ENCODE measurements around the gene PRSS12. TPM values are rescaled to one million over a fixed set of nuclear protein-coding genes. Genes with fewer than 3 reads are reported as not detected.

Gene PRSS12
- total RNA-seq, 1 experiment from 2014 or later = 0.23 TPM

DNA sequence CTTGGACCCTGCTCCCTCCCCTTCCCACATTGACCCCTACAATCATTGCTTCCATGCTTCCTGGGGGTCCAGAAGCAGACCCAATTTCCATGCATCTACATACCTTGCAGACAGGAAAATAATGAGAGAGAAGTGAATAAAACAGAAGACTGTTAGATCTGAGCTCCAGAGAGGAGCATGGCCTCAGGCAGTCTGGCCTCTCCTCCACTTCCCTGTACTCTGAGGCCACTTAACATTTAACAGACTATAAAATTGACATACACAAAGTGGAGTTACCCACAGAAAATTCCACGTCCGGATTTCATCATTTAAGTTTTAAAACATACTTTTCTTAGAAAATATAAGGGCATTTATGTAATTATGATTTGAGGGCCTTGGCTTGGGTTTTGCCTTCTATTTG lies 2.1 kb upstream of the PRSS12 start:
- DNase-seq (ENCODE audit: low read depth, low spot score) (no peak), ATAC-seq (no peak)
- Histone ChIP-seq H3K36me3 (ENCODE audit: control insufficient read depth, insufficient read depth, low read length) (no peaks in the 10 kb centered on the region), H3K4me3 (ENCODE audit: low read depth in 2 of 2, low read length in 2 of 2) (no peak overlapping the region), H3K9me3 (ENCODE audit: control insufficient read depth, insufficient read depth, low read depth, low read length) (no peaks in the 10 kb centered on the region), H3K27me3 (ENCODE audit: control insufficient read depth, insufficient read depth, low read length) (peaks cover 14% of the 10 kb centered on the region), H3K27ac (ENCODE audit: low read length) (no peak overlapping the region), H3K4me1 (ENCODE audit: control insufficient read depth, insufficient read depth, low read length) (no peaks in the 10 kb centered on the region)
- CTCF ChIA-PET = no interaction called here
- intact Hi-C loops (cut with micrococcal nuclease; ENCODE audit: unreplicated experiment) (no loop called here), in situ Hi-C loops (cut with HindIII; ENCODE audit: low pct_unique_long_range_greater_than_20kb, low sequenced_read_pairs) (no loop called here)
- TF ChIP-seq POLR2AphosphoS5 (IDR thresholded peaks at IDR 0.05; ENCODE audit: low read depth, low read length) (no peak), TCF7L2 (IDR thresholded peaks at IDR 0.05; ENCODE audit: low read depth, low read length) (no peak), SIN3A (IDR thresholded peaks at IDR 0.05; ENCODE audit: borderline replicate concordance, insufficient read depth, low read depth, low read length) (no peak)
- TF ChIP-seq, protein P1, sequence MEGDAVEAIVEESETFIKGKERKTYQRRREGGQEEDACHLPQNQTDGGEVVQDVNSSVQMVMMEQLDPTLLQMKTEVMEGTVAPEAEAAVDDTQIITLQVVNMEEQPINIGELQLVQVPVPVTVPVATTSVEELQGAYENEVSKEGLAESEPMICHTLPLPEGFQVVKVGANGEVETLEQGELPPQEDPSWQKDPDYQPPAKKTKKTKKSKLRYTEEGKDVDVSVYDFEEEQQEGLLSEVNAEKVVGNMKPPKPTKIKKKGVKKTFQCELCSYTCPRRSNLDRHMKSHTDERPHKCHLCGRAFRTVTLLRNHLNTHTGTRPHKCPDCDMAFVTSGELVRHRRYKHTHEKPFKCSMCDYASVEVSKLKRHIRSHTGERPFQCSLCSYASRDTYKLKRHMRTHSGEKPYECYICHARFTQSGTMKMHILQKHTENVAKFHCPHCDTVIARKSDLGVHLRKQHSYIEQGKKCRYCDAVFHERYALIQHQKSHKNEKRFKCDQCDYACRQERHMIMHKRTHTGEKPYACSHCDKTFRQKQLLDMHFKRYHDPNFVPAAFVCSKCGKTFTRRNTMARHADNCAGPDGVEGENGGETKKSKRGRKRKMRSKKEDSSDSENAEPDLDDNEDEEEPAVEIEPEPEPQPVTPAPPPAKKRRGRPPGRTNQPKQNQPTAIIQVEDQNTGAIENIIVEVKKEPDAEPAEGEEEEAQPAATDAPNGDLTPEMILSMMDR (IDR thresholded peaks at IDR 0.05) = no peak
- BruUV-seq (replicated peaks) = no TSS peak
- POLR2A ChIA-PET = no interaction called here

DNA sequence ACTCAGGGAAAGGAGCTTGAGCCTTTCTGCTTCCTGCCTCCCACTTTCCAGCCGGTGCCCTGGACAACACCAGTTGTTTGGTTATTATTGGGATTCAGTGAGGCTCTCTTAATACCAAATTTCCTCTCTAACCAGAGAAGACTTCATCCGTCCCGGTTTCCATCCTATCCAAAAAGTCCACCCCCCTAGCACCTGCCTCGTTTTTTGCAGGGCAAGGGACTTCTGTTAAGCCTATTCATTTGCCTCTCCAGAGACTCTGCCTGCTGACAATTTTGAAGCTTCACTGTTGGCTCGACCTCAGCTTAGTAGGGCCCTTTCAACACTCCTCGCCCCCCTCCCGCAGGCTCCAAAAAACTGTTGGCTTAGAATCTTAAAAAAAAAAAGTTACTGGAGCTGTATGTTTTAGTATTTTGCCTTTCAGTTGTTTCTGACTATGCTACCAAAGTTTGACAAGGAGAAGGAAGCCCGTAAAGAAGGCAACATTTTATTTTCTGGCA lies 779 bp upstream of the PRSS12 start:
- intact Hi-C loops (cut with micrococcal nuclease; ENCODE audit: unreplicated experiment) (loop anchor here (2.0 kb wide), 1 partner anchor 73 kb away; no protein-coding TSS in a partner anchor), in situ Hi-C loops (cut with HindIII; ENCODE audit: low pct_unique_long_range_greater_than_20kb, low sequenced_read_pairs) (no loop called here)
- CTCF ChIA-PET = no interaction called here
- ATAC-seq = no peak
- Histone ChIP-seq H3K36me3 (ENCODE audit: control insufficient read depth, insufficient read depth, low read length) (no peaks in the 10 kb centered on the region), H3K4me3 (ENCODE audit: low read depth in 2 of 2, low read length in 2 of 2) (no peak overlapping the region; a peak in 1 of 4 replicates), H3K4me1 (ENCODE audit: control insufficient read depth, insufficient read depth, low read length) (no peaks in the 10 kb centered on the region), H3K27ac (ENCODE audit: low read length) (no peak overlapping the region), H3K27me3 (ENCODE audit: control insufficient read depth, insufficient read depth, low read length) (peaks cover 14% of the 10 kb centered on the region), H3K9me3 (ENCODE audit: control insufficient read depth, insufficient read depth, low read depth, low read length) (no peaks in the 10 kb centered on the region)
- no peak for DNase-seq (ENCODE audit: low read depth, low spot score)
- POLR2A ChIA-PET = interaction anchor here (1.1 kb wide), 1 partner anchor 13 kb away, joined by 3 read pairs; no protein-coding TSS in a partner anchor
- TF ChIP-seq, protein P1 (IDR thresholded peaks at IDR 0.05) = no peak
- TF ChIP-seq, protein P2, sequence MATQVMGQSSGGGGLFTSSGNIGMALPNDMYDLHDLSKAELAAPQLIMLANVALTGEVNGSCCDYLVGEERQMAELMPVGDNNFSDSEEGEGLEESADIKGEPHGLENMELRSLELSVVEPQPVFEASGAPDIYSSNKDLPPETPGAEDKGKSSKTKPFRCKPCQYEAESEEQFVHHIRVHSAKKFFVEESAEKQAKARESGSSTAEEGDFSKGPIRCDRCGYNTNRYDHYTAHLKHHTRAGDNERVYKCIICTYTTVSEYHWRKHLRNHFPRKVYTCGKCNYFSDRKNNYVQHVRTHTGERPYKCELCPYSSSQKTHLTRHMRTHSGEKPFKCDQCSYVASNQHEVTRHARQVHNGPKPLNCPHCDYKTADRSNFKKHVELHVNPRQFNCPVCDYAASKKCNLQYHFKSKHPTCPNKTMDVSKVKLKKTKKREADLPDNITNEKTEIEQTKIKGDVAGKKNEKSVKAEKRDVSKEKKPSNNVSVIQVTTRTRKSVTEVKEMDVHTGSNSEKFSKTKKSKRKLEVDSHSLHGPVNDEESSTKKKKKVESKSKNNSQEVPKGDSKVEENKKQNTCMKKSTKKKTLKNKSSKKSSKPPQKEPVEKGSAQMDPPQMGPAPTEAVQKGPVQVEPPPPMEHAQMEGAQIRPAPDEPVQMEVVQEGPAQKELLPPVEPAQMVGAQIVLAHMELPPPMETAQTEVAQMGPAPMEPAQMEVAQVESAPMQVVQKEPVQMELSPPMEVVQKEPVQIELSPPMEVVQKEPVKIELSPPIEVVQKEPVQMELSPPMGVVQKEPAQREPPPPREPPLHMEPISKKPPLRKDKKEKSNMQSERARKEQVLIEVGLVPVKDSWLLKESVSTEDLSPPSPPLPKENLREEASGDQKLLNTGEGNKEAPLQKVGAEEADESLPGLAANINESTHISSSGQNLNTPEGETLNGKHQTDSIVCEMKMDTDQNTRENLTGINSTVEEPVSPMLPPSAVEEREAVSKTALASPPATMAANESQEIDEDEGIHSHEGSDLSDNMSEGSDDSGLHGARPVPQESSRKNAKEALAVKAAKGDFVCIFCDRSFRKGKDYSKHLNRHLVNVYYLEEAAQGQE (IDR thresholded peaks at IDR 0.05; ENCODE audit: insufficient read depth in 1 of 2, low read depth in 2 of 2, low read length in 1 of 2) = no peak
- TF ChIP-seq TCF7L2 (IDR thresholded peaks at IDR 0.05; ENCODE audit: low read depth, low read length) = no peak
- TF ChIP-seq POLR2AphosphoS5 (IDR thresholded peaks at IDR 0.05; ENCODE audit: low read depth, low read length) = no peak
- TF ChIP-seq SIN3A (IDR thresholded peaks at IDR 0.05; ENCODE audit: borderline replicate concordance, insufficient read depth, low read depth, low read length) = no peak
- BruUV-seq (replicated peaks) = no TSS peak
